Neuronal stem cell (in vitro differentiated cells): ENCODE measurements around the gene CDK3.
"Not testable (repeated sequence)": the region's sequence is repeated elsewhere in the genome, so short reads cannot be mapped to it uniquely, and the experiment has no call there.

Experiments used
- DNase-seq: peaks from one replicate; pipeline ENCODE4 v3.0.0-alpha.2; 2013; ENCODE audit warnings: low spot score
- H2AFZ ChIP-seq: one replicate; pipeline ENCODE4 v1.6.1; 2013; ENCODE audit warnings: mild to moderate bottlenecking, low read length, inconsistent platforms
- H2AK5ac ChIP-seq: 2 replicates; pipeline ENCODE4 v1.6.1; 2013; ENCODE audit warnings: low read depth, mild to moderate bottlenecking, inconsistent platforms, low read length, moderate library complexity, mixed read lengths
- H2BK120ac ChIP-seq: 2 replicates; pipeline ENCODE4 v1.6.1; 2013; ENCODE audit warnings: low read depth, mild to moderate bottlenecking, inconsistent platforms, low read length, moderate library complexity, mixed read lengths
- H2BK12ac ChIP-seq: one replicate; pipeline ENCODE4 v1.6.1; 2013; ENCODE audit warnings: low read length, inconsistent platforms
- H2BK15ac ChIP-seq: 2 replicates; pipeline ENCODE4 v1.6.1; 2013; ENCODE audit warnings: mild to moderate bottlenecking, low read length, inconsistent platforms, mixed read lengths
- H2BK5ac ChIP-seq: one replicate; pipeline ENCODE4 v1.6.1; 2013; ENCODE audit warnings: inconsistent platforms, mild to moderate bottlenecking, low read length, moderate library complexity
- H3K14ac ChIP-seq: one replicate; pipeline ENCODE4 v1.6.1; 2013; ENCODE audit warnings: low read length, inconsistent platforms
- H3K18ac ChIP-seq: 2 replicates; pipeline ENCODE4 v1.6.1; 2013; ENCODE audit warnings: low read length, inconsistent platforms
- H3K23ac ChIP-seq: 2 replicates; pipeline ENCODE4 v1.6.1; 2013; ENCODE audit warnings: low read depth, mild to moderate bottlenecking, mixed read lengths, low read length, inconsistent platforms; ENCODE audit not compliant: poor library complexity
- H3K27ac ChIP-seq: replicated peaks from 3 replicates; pipeline ENCODE4 v1.5.1; 2013; ENCODE audit warnings: low read length, inconsistent platforms
- H3K27me3 ChIP-seq, 3 experiments: 2 replicates each; pipeline ENCODE4 v1.6.1; 2013; ENCODE audit warnings: low read length in 3 of 3, mild to moderate bottlenecking in 2 of 3, inconsistent platforms in 1 of 3, low read depth in 1 of 3, mixed read lengths in 1 of 3, moderate library complexity in 1 of 3; ENCODE audit not compliant: control insufficient read depth in 3 of 3, insufficient read depth in 3 of 3
- H3K36me3 ChIP-seq, 2 donors: replicated peaks in 1 of 2; 2 replicates each; pipeline ENCODE4 v1.6.1; 2013; ENCODE audit warnings: low read length in 2 of 2; ENCODE audit not compliant: control insufficient read depth in 2 of 2, insufficient read depth in 2 of 2
- H3K4ac ChIP-seq: 2 replicates; pipeline ENCODE4 v1.6.1; 2013; ENCODE audit warnings: inconsistent platforms, mild to moderate bottlenecking, low read length, moderate library complexity
- H3K4me1 ChIP-seq, 2 donors: 1 replicate in 1 of 2; 2 replicates in 1 of 2; pipeline ENCODE4 v1.6.1; 2013; ENCODE audit warnings: low read length in 2 of 2, low read depth in 1 of 2; ENCODE audit not compliant: control insufficient read depth in 2 of 2, insufficient read depth in 1 of 2
- H3K4me2 ChIP-seq: one replicate; pipeline ENCODE4 v1.6.1; 2013; ENCODE audit warnings: mild to moderate bottlenecking, low read length, inconsistent platforms; ENCODE audit not compliant: insufficient read depth, poor library complexity, severe bottlenecking
- H3K4me3 ChIP-seq, 2 donors: 2 replicates each; pipeline ENCODE4 v1.5.1; 2013; ENCODE audit warnings: low read length in 2 of 2, mild to moderate bottlenecking in 2 of 2, inconsistent platforms in 1 of 2, moderate library complexity in 1 of 2
- H3K79me1 ChIP-seq: one replicate; pipeline ENCODE4 v1.6.1; 2013; ENCODE audit warnings: low read depth, mild to moderate bottlenecking, inconsistent platforms, low read length, moderate library complexity
- H3K9ac ChIP-seq: one replicate; pipeline ENCODE4 v1.6.1; 2013; ENCODE audit warnings: mild to moderate bottlenecking, low read depth, low read length, inconsistent platforms; ENCODE audit not compliant: poor library complexity
- H3K9me3 ChIP-seq, 2 donors: replicated peaks in 1 of 2; 2 replicates each; pipeline versions ENCODE3 to v1.6.1; 2013; ENCODE audit warnings: low read length in 2 of 2, mild to moderate bottlenecking in 2 of 2, inconsistent platforms in 1 of 2, low read depth in 1 of 2, mixed read lengths in 1 of 2, moderate library complexity in 1 of 2; ENCODE audit not compliant: control insufficient read depth in 2 of 2, insufficient read depth in 1 of 2
- H4K8ac ChIP-seq: one replicate; pipeline ENCODE4 v1.6.1; 2013; ENCODE audit warnings: low read depth, mild to moderate bottlenecking, inconsistent platforms, low read length, moderate library complexity
- H4K91ac ChIP-seq: one replicate; pipeline ENCODE4 v1.6.1; 2013; ENCODE audit warnings: low read length, low read depth, mild to moderate bottlenecking, inconsistent platforms; ENCODE audit not compliant: poor library complexity
- WGBS, 2 donors: extraction: QIAGEN DNeasy Blood & Tissue Kit; methylation state at CpG; one replicate each; pipeline ENCODE4 v1.1.7; 2013; ENCODE audit warnings: missing lambda C conversion rate in 2 of 2, mixed read lengths in 1 of 2; ENCODE audit not compliant: insufficient read length in 2 of 2, insufficient replicate concordance in 1 of 2; ENCODE audit errors: extremely low coverage in 2 of 2; 5-methylcytosine and 5-hydroxymethylcytosine counted together

CDK3 gene

GRCh38 chr17:75959839-75960511 lies 40.7 kb upstream of the CDK3 start:
- Histone ChIP-seq H2BK12ac (no peak overlapping the region), H3K18ac (no peak overlapping the region), H3K36me3 (peaks cover 0 to 18% of the 10 kb centered on the region in 2 donors), H2AK5ac (no peak overlapping the region), H3K4me1 (peaks cover 0 to 3% of the 10 kb centered on the region in 2 donors), H3K9me3 (no peaks in the 10 kb centered on the region), H3K23ac (no peak overlapping the region), H2BK120ac (no peak overlapping the region), H3K4ac (no peak overlapping the region), H2BK15ac (no peak overlapping the region), H3K79me1 (no peaks in the 10 kb centered on the region), H3K4me2 (no peak overlapping the region), H3K27ac (no peak overlapping the region), H3K14ac (no peak overlapping the region), H2BK5ac (no peak overlapping the region), H4K8ac (no peak overlapping the region), H3K9ac (no peak overlapping the region), H3K27me3 (no peaks in the 10 kb centered on the region), H4K91ac (no peak overlapping the region), H2AFZ (no peak overlapping the region), H3K4me3 (no peak overlapping the region)
- no CpG with 5 or more reads among the region's 11 CpGs for WGBS, 2 donors
- no peak for DNase-seq

GRCh38 chr17:75965468-75965867 lies 35.2 kb upstream of the CDK3 start:
- no peak overlapping the region for H3K4me2 ChIP-seq
- H2BK5ac ChIP-seq = no peak overlapping the region
- H2AFZ ChIP-seq = no peak overlapping the region
- no peak overlapping the region for H3K27ac ChIP-seq
- no peak overlapping the region for H3K23ac ChIP-seq
- no peak overlapping the region for H4K91ac ChIP-seq
- no peak overlapping the region for H2BK12ac ChIP-seq
- no peaks in the 10 kb centered on the region for H3K27me3 ChIP-seq
- peaks cover 0 to 11% of the 10 kb centered on the region in 2 donors for H3K36me3 ChIP-seq
- no peaks in the 10 kb centered on the region for H3K4me1 ChIP-seq
- DNase-seq = no peak
- H3K4ac ChIP-seq = no peak overlapping the region
- WGBS, 2 donors = no CpG with 5 or more reads among the region's 6 CpGs
- no peak overlapping the region for H3K14ac ChIP-seq
- H3K79me1 ChIP-seq = no peaks in the 10 kb centered on the region
- no peak overlapping the region for H3K18ac ChIP-seq
- no peak overlapping the region for H4K8ac ChIP-seq
- H3K9me3 ChIP-seq = no peaks in the 10 kb centered on the region
- H2BK15ac ChIP-seq = no peak overlapping the region
- no peak overlapping the region for H3K4me3 ChIP-seq
- no peak overlapping the region for H2AK5ac ChIP-seq
- no peak overlapping the region for H3K9ac ChIP-seq
- H2BK120ac ChIP-seq = no peak overlapping the region

- WGBS, 2 donors = no CpG with 5 or more reads among the region's 10 CpGs
- H3K23ac ChIP-seq, H3K4me1 ChIP-seq, H2BK120ac ChIP-seq, DNase-seq, H2BK12ac ChIP-seq, H3K14ac ChIP-seq, H4K8ac ChIP-seq, H2AFZ ChIP-seq, H2BK15ac ChIP-seq, H3K27ac ChIP-seq, H3K18ac ChIP-seq, H3K4me3 ChIP-seq, H2AK5ac ChIP-seq, H3K79me1 ChIP-seq, H4K91ac ChIP-seq, H3K4ac ChIP-seq, H3K9ac ChIP-seq, H2BK5ac ChIP-seq, H3K27me3 ChIP-seq, H3K4me2 ChIP-seq, H3K9me3 ChIP-seq: not testable (repeated sequence)
- H3K36me3 ChIP-seq = peaks cover 2 to 26% of the 10 kb centered on the region in 2 donors
Measured at GRCh38 chr17:75969044-75969443, 31.6 kb upstream of the CDK3 start.

DNA sequence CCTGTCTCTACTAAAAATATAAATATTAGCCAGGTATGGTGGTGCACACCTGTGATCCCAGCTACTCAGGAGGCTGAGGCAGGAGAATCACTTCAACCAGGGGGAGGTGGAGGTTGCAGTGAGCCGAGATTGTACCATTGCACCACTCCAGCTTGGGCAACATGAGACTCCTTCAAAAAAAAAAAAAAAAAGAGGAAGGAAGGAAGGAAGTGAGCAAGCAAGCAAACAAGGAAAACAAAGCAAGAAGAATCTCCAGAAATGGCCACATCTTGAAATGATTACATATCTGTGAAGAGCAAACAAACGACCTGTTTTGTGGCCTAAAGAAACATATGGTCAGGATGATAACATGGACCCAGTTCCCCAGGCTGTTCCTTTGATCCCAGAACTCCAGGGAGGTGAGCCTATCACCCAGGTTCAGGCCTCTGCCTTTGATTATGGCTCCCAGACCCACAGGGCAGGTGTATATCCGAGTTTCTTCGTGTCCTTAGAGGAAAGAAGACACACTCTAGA lies 30.6 kb upstream of the CDK3 start:
- peaks cover 2 to 30% of the 10 kb centered on the region in 2 donors for H3K36me3 ChIP-seq
- no CpG with 5 or more reads among the region's 4 CpGs for WGBS, 2 donors
- H2AK5ac ChIP-seq = no peak overlapping the region

More for the DNA sequence above, 30.6 kb upstream of the CDK3 start:
- no peaks in the 10 kb centered on the region for H3K79me1 ChIP-seq
- no peak overlapping the region for H3K27ac ChIP-seq
- no peak overlapping the region for H3K18ac ChIP-seq
- H2BK120ac ChIP-seq = no peak overlapping the region
- H3K4me1 ChIP-seq = no peaks in the 10 kb centered on the region
- no peak overlapping the region for H3K23ac ChIP-seq
- no peak overlapping the region for H3K9ac ChIP-seq
- no peak overlapping the region for H4K91ac ChIP-seq
- no peak overlapping the region for H3K4me3 ChIP-seq
- H2AFZ ChIP-seq = no peak overlapping the region
- DNase-seq = no peak
- H2BK5ac ChIP-seq = no peak overlapping the region
- H3K27me3 ChIP-seq = no peaks in the 10 kb centered on the region
- no peaks in the 10 kb centered on the region for H3K9me3 ChIP-seq
- no peak overlapping the region for H4K8ac ChIP-seq
- H3K4ac ChIP-seq = no peak overlapping the region
- no peak overlapping the region for H3K4me2 ChIP-seq
- H3K14ac ChIP-seq = no peak overlapping the region
- H2BK12ac ChIP-seq = no peak overlapping the region
- H2BK15ac ChIP-seq = no peak overlapping the region
